HG02571 (cell line): ENCODE measurements around the gene LARGE1.
A peak's percentile ranks its signal among the peaks of the same experiment; 100 is the strongest.
"Not testable (repeated sequence)": the region's sequence is repeated elsewhere in the genome, so short reads cannot be mapped to it uniquely, and the experiment has no call there.

Source experiments
- ATAC-seq: cut with Tn5 transposase; IDR thresholded peaks from one replicate; pipeline ENCODE4 v1.9.1; 2021; ENCODE audit warnings: mild to moderate bottlenecking, moderate library complexity; ENCODE audit not compliant: unreplicated experiment

The LARGE1 gene

DNA sequence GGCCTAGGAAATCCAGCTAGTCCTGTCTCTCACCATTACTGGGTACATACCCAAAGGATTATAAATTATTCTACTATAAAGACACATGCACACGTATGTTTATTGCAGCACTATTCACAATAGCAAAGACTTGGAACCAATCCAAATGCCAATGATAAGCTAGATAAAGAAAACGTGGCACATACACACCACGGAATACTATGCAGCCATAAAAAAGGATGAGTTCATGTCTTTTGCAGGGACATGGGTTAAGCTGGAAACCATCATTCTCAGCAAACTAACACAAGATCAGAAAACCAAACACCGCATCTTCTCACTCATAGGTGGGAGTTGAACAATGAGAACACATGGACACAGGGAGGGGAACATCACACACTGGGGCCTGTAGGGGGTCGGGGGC lies 61.6 kb downstream of the LARGE1 start:
- not testable (repeated sequence) for ATAC-seq

DNA sequence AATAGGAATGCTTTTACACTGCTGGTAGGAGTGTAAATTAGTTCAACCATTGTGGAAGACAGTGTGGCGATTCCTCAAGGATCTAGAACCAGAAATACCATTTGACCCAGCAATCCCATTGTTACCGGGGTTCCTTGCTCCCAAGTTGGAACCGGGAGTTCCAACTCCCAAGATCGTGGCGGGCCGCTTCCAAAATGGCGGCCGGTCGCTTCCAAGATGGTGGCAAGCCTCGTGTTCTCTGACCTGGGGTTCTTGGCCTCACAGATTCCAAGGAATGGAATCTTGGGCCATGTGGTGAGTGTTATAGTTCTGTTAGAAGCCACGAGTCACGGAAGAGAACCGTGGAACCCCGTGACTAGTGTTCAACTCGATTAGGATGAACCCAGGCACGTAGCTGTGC lies 62.5 kb downstream of the LARGE1 start:
- not testable (repeated sequence) for ATAC-seq

DNA sequence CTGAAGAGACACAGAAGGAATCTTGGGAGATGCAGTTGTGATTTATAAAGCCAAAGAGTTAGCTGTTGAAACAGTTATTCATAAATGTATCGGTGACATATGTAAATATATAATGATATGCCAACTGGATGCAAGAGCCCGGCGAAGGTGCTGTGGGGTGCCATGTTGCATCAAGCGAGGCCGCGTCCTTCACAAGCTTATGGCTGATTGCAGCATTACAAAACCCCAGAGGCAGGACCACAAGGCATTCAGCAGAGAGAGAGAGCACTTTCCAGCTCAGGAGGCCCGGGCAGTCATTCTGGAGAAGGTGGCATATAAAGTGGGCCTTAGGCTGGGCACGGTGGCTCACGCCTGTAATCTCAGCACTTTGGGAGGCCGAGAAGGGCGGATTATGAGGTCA lies 65.6 kb downstream of the LARGE1 start:
- no peak for ATAC-seq

DNA sequence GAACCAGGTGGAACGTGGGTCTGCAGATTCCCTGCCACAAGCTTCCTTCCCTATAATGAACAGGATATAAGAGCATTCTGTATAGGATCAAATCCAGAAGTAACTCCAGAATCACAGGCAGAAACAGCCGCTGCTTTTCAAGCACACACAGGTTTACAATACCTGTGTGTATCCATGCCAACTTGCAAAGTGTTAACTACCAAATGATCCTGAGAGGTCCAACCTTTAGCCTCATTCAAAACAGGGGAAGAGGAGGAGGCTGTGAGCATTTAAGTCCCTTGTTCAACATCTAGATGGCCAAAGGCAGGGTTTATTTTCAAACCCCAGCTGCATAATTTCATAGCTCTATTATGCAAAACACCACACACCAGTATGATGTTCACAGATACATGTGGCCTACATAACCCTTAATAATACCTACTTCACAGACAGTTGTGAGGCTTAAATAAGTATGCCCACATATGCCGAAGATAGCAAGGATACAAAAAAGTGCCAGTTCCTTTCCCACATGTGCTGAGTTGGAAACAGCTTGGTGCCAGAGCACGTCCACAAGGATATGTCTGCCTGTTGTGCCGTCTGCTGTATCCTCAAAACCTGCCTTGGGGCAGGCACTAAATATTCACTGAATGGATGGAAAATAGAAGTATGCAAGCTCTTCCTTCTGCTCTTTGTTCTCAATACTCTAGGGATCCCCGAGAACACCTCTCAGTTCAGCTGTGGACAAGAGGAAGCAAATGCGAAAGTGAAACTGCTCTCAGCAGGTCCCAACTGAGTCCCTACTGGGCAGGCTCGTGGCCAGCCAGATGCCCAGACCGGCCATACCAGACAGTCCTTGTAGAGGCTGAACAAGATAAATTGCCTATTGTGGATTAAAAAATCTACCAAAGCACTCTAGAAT lies 66.8 kb downstream of the LARGE1 start:
- no peak for ATAC-seq

DNA sequence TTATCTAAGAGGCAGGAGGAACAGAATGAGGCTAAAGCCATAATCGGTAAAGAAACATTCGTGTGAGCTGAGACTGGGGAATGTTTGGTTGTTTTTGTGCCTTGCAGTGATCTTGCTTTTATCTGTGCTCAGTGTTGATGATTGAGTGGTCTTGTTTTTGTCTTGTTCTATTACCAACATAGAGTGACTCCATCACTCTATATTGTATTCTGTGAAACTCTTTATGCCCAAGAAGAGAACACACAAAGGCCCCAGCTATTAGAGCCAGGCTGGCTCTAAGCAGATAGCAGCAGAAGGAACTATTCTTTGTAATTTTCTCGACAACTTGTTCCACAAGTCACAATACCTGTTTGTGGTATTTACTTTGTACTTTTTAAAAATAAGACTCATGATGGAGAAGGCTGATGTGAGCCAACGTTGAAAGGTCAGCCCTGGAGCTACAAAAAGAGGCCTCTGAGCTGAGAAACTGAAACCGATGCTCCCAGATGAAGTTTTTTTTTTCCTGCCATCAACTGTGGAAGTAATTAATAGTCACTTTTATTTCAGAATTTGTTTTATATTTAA lies 68.4 kb downstream of the LARGE1 start:
- ATAC-seq = no peak

DNA sequence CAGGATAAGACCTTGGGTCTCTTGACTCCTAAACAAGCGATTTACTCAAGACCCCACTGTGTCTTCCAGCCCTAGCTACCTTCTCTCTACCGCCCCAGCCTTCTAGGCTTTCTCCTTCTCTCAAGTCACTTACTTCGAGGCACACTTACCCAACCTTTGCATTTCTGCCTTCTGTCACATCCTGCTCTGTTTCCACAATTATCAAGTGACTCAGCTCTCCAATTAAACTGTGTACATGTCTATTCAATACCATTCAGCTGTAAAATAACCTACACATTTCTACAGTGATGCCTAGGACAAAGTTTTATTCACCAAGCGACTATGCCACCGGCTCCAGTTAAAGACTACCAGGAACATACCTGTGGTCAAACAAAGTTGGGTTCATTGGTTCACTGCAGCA lies 69.0 kb downstream of the LARGE1 start:
- no peak for ATAC-seq

DNA sequence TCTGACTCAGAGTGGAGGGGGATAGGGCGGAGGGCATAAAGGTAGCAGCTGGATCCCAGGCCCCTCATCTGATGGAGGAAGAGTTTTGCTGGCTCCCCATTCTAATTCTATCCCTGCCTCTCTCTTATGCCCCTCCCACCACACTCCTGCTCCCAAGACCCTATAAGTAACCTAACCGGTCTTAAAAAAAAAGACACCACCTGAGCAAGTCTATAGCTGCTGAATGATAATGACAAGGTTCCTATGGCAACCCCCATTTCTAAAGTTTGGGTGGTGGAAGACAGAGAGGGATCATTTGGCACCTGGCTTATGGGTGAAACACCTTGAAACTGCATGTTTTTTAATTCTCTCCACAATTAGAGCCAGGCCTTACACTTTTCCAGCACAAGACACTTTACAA lies 69.6 kb downstream of the LARGE1 start:
- no peak for ATAC-seq

DNA sequence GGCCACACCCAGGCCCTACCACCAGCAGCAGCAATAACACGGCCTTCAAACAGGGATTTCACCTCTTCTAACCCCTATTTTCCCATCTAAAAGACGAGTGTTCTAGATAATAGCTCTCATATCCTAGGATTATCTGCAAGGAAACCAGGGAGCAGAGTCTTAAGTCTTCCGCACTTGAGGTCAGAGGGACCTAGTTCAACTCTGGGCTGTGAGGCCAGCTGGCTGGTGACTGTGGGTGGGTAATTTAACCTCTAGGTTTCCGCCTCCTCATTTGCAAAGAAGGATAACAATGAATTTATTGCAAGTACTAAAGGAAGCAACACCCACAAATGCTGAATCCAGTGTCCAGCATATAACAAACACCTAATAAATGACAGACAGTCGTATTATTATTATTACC lies 70.1 kb downstream of the LARGE1 start:
- no peak for ATAC-seq

DNA sequence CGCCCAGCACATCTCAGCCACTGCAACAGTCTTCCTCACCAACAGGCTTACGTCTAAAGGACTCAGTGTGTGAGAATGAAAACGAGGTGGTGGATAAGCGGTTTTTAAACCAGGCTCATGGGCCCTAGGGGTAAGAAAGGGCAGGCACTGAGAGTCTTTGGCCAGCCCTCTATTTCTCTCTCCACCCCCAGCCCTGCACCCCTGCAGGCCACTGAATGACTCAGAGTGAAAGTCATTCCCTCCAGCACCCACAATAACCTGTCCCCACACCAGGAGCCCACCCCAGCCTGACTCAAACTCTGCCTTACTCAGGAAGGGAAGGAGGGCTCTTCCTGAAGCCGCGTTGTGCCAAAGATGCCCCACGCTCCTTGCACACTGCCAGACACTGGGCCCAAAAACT lies 72.0 kb downstream of the LARGE1 start:
- no peak for ATAC-seq

DNA sequence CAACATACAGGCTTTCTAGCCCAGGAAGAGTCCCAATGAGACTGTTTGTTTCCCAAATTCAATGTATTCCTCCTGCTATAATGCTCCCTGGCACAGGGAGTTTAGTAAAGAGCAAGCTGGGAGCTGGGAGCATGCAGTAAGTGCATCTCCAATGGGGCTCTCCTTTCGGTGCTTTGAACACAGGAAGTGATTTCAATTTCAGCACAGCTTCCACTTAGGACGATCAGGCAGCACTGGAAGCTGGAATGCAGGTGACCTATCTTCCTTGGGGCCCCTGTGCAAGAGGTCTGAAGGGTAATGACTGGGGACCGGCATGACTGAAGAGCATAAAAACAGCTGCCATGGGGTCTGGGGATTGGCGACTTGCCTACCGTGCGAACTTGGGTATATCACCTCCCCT lies 76.0 kb downstream of the LARGE1 start:
- ATAC-seq = no peak

DNA sequence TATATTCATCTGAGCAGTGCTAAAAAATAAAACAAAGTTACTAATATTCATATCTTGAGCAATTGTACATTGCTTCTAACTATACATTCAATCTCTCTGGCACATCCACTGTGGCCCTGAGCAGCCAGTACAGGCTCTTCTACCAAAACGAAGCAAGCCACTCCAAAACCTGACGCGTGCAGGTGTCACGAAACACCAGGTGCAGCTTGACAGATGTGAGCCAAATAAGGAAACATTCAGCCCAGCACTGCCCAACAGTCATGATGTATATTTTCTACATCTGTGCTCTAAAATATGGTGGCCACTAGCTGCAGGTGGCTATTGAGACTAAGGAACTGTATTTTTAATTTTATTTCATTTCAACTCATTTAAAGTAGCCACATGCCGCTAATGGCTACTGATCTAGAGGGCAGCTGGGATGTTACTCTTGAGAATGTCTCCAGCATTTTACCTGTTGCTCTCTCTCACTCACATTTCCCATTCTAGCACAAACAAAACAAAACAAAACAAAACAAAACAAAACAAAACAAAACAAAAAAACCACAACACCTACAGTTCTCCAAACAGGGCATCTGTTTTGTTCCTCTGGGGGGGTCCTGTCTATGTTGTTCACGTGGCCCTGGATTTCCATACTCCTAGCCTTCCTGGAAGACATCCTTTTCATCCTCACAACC lies 77.7 kb downstream of the LARGE1 start:
- ATAC-seq = no peak

DNA sequence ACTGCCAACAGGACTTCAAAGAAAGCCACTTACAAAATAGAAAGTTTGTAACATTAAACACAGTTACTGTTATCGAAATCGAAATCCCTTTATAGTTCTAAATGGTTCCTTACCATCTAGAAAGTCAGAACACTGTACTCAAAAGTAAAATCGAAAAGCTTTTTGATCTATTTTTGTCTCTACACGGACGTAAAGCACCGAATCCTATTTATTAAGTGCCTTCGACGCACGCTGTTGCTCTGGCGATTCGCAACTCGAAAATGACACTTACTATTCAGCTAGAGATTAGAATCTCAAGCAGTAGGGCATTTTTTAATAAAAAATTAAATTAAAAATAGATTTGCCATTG lies 78.3 kb downstream of the LARGE1 start:
- peak; percentile 46 for ATAC-seq

DNA sequence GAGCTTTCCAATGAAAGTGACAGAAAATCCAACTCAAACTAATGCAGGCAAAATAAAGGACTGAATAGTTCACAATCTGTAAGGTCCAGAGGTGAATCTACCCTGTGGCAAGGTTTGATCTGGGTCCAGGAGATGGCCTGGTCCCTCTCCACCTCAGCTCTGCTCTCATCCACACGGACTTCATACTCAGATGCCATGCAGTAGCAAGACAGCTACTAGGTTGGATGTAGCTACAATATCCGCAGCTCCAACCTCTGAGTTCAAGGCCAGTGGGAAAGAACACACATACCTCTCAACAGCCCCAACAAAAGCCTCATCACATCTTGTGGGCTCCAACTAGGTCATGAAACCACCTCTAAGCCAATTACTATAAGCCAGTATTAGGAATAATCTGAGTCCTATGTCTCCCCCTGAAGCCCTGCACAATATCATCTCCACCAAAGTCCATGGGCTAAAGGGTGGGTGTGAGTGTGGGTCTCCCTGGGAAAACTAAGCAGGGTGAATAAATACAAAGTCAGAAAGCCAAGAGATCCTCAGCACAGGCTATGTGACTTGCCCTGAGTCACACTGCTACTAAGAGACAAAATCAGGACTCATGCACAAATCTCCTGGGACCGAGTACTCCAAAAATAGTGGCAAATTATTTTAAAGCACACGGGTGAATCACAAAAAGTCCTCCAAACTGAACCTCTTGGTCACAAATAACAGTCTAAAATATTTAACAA lies 78.8 kb downstream of the LARGE1 start:
- ATAC-seq = peak; percentile 16

DNA sequence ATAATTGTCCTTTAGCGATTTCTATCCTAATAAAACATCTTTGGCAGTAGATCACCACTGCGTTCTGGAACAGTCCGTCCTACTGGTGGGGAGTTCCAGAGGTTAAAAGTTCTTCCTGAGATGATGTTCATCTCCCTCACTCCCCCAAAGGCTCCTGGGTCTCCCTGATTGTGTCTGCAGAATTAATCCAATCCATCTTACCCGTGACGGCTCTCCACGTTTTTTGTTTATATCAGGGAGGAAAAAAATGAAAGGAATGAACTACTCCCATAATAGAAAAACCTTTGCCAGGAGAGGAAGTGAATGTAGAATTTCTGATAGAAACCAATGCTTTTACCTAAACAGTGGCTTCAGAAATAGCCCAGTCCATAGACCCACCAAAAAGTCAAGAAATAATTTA lies 81.6 kb downstream of the LARGE1 start:
- ATAC-seq = no peak

DNA sequence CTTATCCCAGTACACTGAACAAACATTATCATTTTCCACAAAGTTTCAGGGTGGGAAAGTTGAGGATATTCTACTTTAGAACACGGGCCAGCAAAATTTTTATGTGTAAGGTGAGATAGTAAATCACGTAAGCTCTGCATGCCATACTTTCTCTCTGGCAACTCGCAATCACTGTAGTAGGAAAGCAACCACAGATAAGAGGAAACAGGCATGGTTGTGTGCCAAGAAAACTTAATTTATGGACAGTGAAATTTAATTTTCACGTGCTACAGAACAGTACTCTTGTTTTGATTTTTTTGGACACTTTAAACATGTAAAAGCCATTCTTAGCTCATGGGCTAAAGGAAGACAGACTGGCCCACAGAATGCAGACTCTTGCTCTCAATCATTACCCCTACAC lies 82.5 kb downstream of the LARGE1 start:
- no peak for ATAC-seq

DNA sequence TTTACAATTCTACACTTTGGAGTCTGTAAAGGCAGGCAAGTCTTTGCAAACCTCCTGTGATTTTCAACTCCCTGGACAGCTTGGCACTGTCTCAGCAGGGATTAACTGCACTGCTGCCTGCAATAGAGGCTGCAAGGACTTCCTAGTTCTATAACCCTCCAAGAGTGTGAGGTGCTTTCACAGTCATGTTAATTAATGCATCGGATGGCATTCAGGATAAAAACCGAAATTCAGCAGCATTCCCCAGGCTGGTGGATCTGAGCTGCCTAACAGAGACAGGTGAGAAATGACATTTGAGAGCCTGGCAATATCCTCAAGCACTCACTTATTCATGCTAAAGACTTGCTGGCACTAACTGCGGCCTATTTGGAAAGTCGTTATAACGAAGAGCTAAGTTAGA lies 85.0 kb downstream of the LARGE1 start:
- ATAC-seq = no peak

DNA sequence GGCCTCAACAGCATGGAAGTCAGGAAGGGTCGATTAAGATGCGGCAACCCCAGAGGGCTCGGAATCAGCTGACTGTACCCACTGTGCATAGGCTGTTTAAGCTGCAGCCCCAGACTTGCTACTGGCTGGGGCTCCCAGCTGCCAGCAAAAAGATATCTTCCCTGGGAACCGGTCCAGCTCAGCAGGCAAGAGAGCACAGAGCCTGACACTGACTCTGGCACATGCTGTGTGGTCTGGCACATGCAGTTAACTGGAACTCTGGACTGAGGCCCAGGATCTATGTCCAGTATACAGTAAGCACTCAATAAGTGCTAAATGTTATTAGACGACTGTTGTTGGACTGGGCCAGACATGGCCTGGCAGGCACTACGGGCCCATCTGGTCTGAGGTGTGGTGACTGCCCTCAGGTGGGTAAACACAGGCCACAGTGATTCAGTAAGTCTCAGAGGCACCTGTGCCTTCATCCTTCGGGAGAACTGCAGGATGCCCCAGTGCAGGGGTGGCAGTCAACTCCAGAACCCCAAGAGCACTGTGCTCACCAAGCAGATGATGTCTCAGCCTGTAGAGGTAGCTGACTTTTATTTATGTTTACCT lies 87.6 kb downstream of the LARGE1 start:
- no peak for ATAC-seq

DNA sequence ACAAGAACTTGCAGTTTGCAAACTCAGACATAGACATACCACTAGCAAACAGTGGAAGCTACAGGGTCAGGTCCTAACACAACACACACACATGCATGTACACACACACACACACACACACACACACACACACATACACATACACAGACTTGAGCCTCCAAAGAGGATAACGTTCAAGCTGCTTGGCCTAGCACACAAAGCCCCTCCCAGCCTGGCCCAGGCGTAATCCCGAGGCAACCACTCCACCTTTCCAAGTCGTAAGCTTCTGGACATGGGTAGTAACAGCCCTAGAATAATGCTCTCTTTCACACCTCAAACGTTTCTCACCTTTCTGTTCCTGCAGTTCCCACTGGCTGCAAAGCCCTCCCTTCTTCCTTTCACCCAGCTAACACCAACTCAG lies 88.6 kb downstream of the LARGE1 start:
- no peak for ATAC-seq

DNA sequence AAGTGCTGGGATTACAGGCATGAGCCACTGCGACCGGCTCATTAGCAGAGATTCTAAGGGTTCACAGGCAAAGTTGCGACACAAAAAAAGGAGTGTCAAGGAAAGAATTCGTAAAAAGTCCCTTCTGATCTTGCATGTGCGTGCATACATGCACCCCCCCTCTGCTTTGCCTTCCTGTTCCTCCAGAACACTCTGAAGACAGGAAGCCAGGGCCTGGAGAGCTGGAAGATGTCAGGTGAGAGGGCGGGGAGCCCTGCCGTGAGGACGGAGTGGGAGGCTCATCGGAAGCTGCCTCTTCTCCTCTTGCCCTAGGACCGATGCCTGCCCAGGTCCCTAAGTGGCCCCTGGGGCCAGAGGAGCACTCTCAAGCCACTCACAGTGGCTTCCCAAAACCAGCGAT lies 89.1 kb downstream of the LARGE1 start:
- no peak for ATAC-seq

DNA sequence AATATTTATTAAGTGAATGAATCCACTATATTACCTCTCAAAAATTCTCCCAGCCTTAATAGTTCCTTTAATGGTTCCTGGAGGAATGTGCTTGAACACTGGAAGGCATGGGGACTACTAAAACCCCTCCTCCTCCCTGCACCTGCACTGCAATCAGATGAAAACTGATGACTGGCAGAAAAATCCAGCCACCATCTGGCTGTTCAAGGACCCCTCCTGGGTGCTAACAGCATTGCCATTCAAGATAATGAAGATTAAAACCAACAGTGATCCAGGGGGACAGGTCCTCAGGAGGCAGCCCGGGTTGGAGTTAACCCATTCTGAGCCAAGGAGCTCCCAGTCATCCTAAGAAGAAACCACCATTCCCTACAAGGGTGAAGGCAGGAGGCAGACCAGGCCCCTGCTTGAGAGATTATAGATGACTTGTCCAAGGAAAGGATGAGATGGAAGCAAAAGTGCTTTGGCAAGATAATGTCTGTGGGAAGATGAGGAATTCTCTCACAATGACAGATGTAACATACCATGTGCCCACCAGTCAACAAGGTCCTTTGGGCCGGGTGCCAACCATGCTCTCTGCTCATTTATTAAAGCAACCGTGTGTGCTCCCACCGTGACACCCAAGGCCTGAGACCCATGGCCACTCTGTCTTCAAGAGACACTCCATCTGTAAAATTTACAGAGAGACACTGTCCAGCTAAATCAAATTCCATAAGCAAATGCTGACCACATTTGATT lies 90.6 kb downstream of the LARGE1 start:
- no peak for ATAC-seq

DNA sequence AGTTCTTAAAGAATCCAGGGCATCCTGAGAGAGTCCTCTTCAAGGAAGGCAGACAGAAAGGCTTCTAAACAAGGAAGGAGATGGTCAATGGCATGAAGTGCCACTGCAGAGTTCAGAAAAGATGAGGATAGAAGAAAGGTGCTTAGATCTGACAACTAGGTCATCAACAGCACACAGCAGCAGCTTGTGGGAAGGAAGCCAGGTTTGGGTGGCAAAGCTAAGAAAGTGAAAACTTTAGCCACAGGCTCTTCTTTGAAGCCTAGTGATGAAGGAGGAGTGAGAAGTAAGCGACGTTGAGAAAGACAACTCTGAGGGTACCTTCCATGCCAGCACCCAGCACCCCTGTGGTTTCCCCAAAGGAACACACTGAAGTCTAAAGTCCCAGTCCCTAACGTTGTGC lies 92.0 kb downstream of the LARGE1 start:
- ATAC-seq = no peak
